Endodermal cell (in vitro differentiated cells): ENCODE data around the gene TMIGD2. TPM values are rescaled to one million over a fixed set of nuclear protein-coding genes. Genes with fewer than 3 reads are reported as not detected.
A peak's percentile ranks its signal among the peaks of the same experiment; 100 is the strongest.
"Not testable (repeated sequence)": the region's sequence is repeated elsewhere in the genome, so short reads cannot be mapped to it uniquely, and the experiment has no call there.

ENCODE experiments used
- DNase-seq: peaks from one replicate; pipeline ENCODE4 v3.0.0-alpha.2; 2017
- H3K27ac ChIP-seq: 2 replicates; pipeline ENCODE4 v1.5.1; 2013; ENCODE audit warnings: mild to moderate bottlenecking, low read depth, low read length, moderate library complexity
- H3K27me3 ChIP-seq: 2 replicates; pipeline ENCODE4 v1.6.1; 2013; ENCODE audit warnings: mild to moderate bottlenecking, low read length, moderate library complexity; ENCODE audit not compliant: insufficient read depth, control insufficient read depth, poor library complexity, severe bottlenecking
- H3K36me3 ChIP-seq: 2 replicates; pipeline ENCODE4 v1.7.0; 2013; ENCODE audit warnings: mild to moderate bottlenecking, low read length, moderate library complexity; ENCODE audit not compliant: control insufficient read depth, insufficient read depth
- H3K4me1 ChIP-seq: one replicate; pipeline ENCODE4 v1.7.0; 2013; ENCODE audit warnings: low read length; ENCODE audit not compliant: control insufficient read depth, insufficient read depth
- H3K4me3 ChIP-seq: 2 replicates; pipeline ENCODE4 v1.5.1; 2013; ENCODE audit warnings: mild to moderate bottlenecking, low read length, moderate library complexity
- H3K9ac ChIP-seq: 2 replicates; pipeline ENCODE4 v1.6.1; 2013; ENCODE audit warnings: mild to moderate bottlenecking, low read length, moderate library complexity; ENCODE audit not compliant: poor library complexity, severe bottlenecking; ENCODE audit errors: extremely low read depth
- H3K9me3 ChIP-seq: 2 replicates; pipeline ENCODE4 v1.6.1; 2013; ENCODE audit warnings: mild to moderate bottlenecking, low read length, moderate library complexity; ENCODE audit not compliant: control insufficient read depth
- H3K27ac Mint-ChIP-seq: 2 replicates; pipeline ENCODE4 v1.8.0; 2020; ENCODE audit warnings: mixed read lengths
- H3K27me3 Mint-ChIP-seq: 2 replicates; pipeline ENCODE4 v1.8.0; 2021; ENCODE audit warnings: mild to moderate bottlenecking, mixed read lengths; ENCODE audit not compliant: insufficient read depth
- H3K36me3 Mint-ChIP-seq: 2 replicates; pipeline ENCODE4 v1.8.0; 2020; ENCODE audit warnings: low read depth, mixed read lengths
- H3K4me1 Mint-ChIP-seq: 2 replicates; pipeline ENCODE4 v1.8.0; 2020; ENCODE audit warnings: mixed read lengths
- H3K4me3 Mint-ChIP-seq: 2 replicates; pipeline ENCODE4 v1.8.0; 2020; ENCODE audit warnings: mild to moderate bottlenecking, moderate library complexity, mixed read lengths
- H3K9me3 Mint-ChIP-seq: 2 replicates; pipeline ENCODE4 v1.8.0; 2020; ENCODE audit warnings: mild to moderate bottlenecking, mixed read lengths
- WGBS, 2 experiments: methylation state at CpG; one replicate each; pipeline versions ENCODE4 v1.1.5 to v1.1.7; 2013; ENCODE audit warnings: missing lambda C conversion rate in 2 of 2, mixed read lengths in 1 of 2; ENCODE audit not compliant: insufficient coverage in 1 of 2, insufficient read length in 1 of 2; 5-methylcytosine and 5-hydroxymethylcytosine counted together
- total RNA-seq, 2 donors: library from RNA; stranded (reverse); fragmentation: NEBNext Ultra II Directional in 1 of 2; extraction: Animal tissue kit (Norgen Biotek cat#: 25700) in 1 of 2; gene quantifications; 2 replicates in 1 of 2; 3 replicates in 1 of 2; pipeline ENCODE4 v1.2.1, GENCODE V29; 2021
- TF ChIP-seq, protein P1 (sequence below): fragments of 200-600 bp; sonication (generic); conservative IDR thresholded peaks from 2 replicates; pipeline ENCODE4 v1.5.0; 2021; ENCODE audit warnings: antibody characterized with exemption, mild to moderate bottlenecking

Gene TMIGD2
- total RNA-seq, 2 donors from 2014 or later = 0.58 to 0.70 TPM

DNA sequence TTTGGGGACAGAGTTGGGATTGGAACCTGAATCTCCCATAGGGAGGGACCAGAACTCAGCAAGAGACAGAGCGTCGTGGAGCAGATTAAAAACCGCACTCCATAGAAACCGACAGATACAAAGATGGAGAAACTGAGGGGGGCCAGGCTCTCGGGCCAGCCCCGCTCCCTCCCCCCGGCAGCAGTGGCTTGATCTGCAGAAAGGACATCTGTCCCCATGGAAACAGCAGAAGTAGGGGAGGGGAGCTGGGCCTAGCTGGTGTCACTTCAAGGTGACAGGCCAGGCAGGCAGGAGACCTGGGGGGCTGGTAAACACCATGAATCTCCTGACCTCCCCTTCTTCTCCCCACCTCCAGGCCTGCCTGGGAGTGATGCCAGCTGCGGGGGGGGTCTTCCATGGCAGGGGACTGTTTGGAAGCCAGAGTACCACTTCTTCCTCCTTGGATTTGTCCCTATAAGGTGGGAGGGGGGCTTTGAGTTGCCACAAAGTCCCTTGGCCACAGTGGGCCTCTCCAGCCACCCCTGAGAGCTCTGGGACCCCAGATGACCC, 10.9 kb downstream of the TMIGD2 start:
- Histone ChIP-seq H3K9me3 (no peaks in the 10 kb centered on the region), H3K9ac (no peak overlapping the region), H3K36me3 (no peaks in the 10 kb centered on the region), H3K27ac (no peak overlapping the region), H3K27me3 (no peaks in the 10 kb centered on the region), H3K4me1 (no peaks in the 10 kb centered on the region), H3K4me3 (no peak overlapping the region)
- DNase-seq = no peak
- no peak overlapping the region for H3K27ac Mint-ChIP-seq
- TF ChIP-seq, protein P1, sequence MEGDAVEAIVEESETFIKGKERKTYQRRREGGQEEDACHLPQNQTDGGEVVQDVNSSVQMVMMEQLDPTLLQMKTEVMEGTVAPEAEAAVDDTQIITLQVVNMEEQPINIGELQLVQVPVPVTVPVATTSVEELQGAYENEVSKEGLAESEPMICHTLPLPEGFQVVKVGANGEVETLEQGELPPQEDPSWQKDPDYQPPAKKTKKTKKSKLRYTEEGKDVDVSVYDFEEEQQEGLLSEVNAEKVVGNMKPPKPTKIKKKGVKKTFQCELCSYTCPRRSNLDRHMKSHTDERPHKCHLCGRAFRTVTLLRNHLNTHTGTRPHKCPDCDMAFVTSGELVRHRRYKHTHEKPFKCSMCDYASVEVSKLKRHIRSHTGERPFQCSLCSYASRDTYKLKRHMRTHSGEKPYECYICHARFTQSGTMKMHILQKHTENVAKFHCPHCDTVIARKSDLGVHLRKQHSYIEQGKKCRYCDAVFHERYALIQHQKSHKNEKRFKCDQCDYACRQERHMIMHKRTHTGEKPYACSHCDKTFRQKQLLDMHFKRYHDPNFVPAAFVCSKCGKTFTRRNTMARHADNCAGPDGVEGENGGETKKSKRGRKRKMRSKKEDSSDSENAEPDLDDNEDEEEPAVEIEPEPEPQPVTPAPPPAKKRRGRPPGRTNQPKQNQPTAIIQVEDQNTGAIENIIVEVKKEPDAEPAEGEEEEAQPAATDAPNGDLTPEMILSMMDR = no peak
- WGBS, 2 experiments = 65 to 87% methylated on average over 4 to 8 of the region's 8 CpGs
- H3K9me3 Mint-ChIP-seq = no peaks in the 10 kb centered on the region
- no peak overlapping the region for H3K4me3 Mint-ChIP-seq
- peaks cover 10% of the 10 kb centered on the region for H3K27me3 Mint-ChIP-seq
- H3K4me1 Mint-ChIP-seq = no peaks in the 10 kb centered on the region
- no peaks in the 10 kb centered on the region for H3K36me3 Mint-ChIP-seq

DNA sequence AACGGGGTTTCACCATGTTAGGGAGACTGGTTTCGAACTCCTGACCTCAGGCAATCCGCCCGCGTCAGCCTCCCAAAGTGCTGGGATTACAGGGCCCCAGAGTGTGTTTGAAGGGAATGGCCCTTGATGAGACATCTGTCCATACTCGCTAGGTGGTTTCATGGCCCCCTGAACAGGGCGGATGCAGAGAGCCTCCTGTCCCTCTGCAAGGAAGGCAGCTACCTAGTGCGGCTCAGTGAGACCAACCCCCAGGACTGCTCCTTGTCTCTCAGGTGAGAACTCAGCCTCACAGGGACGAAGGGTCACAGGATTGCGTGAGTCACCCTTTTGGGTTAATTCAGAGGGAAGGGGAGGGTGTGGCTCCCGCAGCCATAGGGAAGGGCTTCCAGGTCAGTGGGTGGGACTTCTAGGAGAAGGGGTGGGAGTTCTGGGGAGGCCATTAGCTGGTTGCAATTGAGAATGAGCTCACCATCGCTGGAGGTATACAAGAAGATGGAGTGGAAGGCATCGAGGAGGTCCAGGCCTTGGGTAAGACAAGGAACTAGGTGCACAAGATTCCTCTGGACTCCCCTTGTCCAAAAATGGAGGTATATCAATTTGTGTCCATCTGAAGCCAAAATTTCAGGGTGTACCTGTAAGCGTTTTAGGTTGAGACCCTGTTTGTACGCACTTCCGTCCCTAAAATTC, 14.0 kb downstream of the TMIGD2 start:
- H3K36me3 Mint-ChIP-seq = no peaks in the 10 kb centered on the region
- Histone ChIP-seq H3K4me1 (no peaks in the 10 kb centered on the region), H3K9ac (no peak overlapping the region), H3K36me3 (no peaks in the 10 kb centered on the region), H3K9me3 (no peaks in the 10 kb centered on the region), H3K27me3 (peaks cover under 1% of the 10 kb centered on the region), H3K27ac (no peak overlapping the region), H3K4me3 (no peak overlapping the region)
- peak; percentile 80 for DNase-seq
- H3K27me3 Mint-ChIP-seq = peaks cover 24% of the 10 kb centered on the region
- 88 to 95% methylated on average over 12 to 16 of the region's 16 CpGs for WGBS, 2 experiments
- TF ChIP-seq, protein P1 = no peak
- H3K4me3 Mint-ChIP-seq = no peak overlapping the region
- no peaks in the 10 kb centered on the region for H3K9me3 Mint-ChIP-seq
- H3K27ac Mint-ChIP-seq = no peak overlapping the region
- no peaks in the 10 kb centered on the region for H3K4me1 Mint-ChIP-seq

DNA sequence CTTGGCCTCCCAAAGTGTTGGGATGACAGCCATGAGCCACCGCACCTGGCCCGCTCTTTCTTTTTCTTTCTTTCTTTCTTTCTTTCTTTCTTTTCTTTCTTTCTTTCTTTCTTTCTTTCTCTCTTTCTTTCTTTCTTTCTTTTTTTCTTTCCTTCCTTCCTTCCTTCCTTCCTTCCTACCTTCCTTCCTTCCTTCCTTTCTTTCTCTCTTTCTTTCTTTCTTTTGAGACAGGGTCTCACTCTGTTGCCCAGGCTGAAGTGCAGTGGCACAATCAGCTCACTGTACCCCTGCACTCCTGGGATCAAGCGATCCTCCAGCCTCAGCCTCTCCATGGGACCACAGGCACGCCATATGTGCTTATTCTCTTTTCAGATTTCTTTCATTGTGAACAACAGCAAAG, 16.0 kb downstream of the TMIGD2 start:
- 87 to 88% methylated on average over 4 of the region's 4 CpGs for WGBS, 2 experiments
- not testable (repeated sequence) for H3K4me3 ChIP-seq, H3K4me1 ChIP-seq, DNase-seq, H3K27ac Mint-ChIP-seq, H3K9ac ChIP-seq, H3K9me3 Mint-ChIP-seq, H3K36me3 ChIP-seq, H3K27ac ChIP-seq, H3K4me3 Mint-ChIP-seq, H3K9me3 ChIP-seq, H3K4me1 Mint-ChIP-seq, H3K36me3 Mint-ChIP-seq
- H3K27me3 ChIP-seq = peaks cover 19% of the 10 kb centered on the region
- peaks cover 43% of the 10 kb centered on the region for H3K27me3 Mint-ChIP-seq
